Neural progenitor cell (in vitro differentiated cells): ENCODE measurements around the gene ZDHHC1.

Experiments
- EZH2 ChIP-seq: fragments of 200-600 bp; sonication (generic); IDR thresholded peaks from 2 replicates; pipeline ENCODE4 v1.6.1; 2017; ENCODE audit warnings: antibody characterized with exemption, mild to moderate bottlenecking, moderate library complexity
- EZH2phosphoT487 ChIP-seq: fragments of 200-600 bp; sonication (generic); IDR thresholded peaks from 2 replicates; pipeline ENCODE4 v1.6.1; 2017; ENCODE audit warnings: antibody characterized with exemption
- TF ChIP-seq, protein P1 (sequence below): fragments of 200-600 bp; sonication (generic); IDR thresholded peaks from 2 replicates; pipeline ENCODE4 v1.5.1; 2017; ENCODE audit warnings: antibody characterized with exemption, mild to moderate bottlenecking

GRCh38 chr16:67413978-67414911 is 2.0 kb downstream of the ZDHHC1 start:
- TF ChIP-seq, protein P1, sequence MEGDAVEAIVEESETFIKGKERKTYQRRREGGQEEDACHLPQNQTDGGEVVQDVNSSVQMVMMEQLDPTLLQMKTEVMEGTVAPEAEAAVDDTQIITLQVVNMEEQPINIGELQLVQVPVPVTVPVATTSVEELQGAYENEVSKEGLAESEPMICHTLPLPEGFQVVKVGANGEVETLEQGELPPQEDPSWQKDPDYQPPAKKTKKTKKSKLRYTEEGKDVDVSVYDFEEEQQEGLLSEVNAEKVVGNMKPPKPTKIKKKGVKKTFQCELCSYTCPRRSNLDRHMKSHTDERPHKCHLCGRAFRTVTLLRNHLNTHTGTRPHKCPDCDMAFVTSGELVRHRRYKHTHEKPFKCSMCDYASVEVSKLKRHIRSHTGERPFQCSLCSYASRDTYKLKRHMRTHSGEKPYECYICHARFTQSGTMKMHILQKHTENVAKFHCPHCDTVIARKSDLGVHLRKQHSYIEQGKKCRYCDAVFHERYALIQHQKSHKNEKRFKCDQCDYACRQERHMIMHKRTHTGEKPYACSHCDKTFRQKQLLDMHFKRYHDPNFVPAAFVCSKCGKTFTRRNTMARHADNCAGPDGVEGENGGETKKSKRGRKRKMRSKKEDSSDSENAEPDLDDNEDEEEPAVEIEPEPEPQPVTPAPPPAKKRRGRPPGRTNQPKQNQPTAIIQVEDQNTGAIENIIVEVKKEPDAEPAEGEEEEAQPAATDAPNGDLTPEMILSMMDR = no peak
- TF ChIP-seq EZH2 (no peak), EZH2phosphoT487 (no peak)
